ENCODE measurements around the gene KCTD5. TPM values are rescaled to one million over a fixed set of nuclear protein-coding genes. Genes with fewer than 3 reads are reported as not detected.

The KCTD5 gene
- total and polyA plus RNA-seq, 9 of the 15 experiments (the other 6 are each of a cell fraction or from before 2014, with no cell fraction given) = 0.73 to 58.3 (median 32.3) TPM

DNA sequence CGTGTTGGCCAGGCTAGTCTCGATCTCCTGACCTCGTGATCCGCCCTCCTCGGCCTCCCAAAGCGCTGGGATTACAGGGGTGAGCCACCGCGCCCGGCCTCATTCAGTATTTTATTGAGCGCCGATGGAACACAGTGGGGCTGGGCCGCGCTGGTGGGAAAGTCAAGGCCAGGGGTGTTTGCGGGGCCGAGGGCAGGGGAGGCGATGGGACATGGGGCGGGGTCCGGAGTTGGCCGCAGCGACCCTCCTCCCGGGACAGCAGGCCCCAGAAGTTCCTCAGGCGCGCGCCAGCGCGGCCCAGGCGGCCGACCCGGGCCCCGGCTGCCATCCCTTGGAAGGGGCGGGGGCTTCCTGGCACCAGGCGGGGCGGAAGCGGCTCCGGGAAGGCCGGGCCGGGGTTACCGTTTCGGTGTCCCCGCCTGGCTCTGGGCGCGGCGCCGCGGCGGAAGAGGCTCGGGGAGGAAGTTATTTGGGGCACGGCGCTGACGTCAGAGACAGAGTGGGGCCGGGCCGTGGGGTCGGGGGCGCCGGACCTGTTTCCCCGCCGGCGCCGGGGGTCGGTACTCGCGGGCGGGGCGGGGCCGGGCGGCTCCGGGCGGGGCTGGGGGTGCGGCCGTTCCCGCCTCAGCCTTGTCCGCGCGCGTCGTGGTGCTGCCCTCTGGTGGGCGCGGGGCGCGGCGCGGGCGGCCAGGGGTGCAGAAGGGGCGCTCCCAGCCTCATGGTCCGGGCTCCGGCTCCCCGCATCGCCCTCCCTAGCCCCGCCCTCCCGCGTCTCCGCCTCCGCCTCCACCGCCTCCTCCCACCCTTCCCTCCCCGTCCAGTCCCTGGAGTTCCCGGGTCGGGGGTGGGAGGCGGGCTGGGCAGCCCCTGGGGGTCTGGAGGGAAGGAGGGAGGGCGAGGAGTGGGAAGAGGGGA is 38.7 kb downstream of the KCTD5 start (continued):
- TF ChIP-seq ZNF609 (CRISPR knock-in tag; IDR thresholded peaks at IDR 0.05; ENCODE audit: borderline replicate concordance) = no peak
- no peak for TF ChIP-seq HDAC3 (IDR thresholded peaks at IDR 0.05; ENCODE audit: borderline replicate concordance, partially characterized antibody)
- TF ChIP-seq BCLAF1 (IDR thresholded peaks at IDR 0.05; ENCODE audit: borderline replicate concordance in 1 of 2, control insufficient read depth in 1 of 2, low read depth in 2 of 2, low read length in 1 of 2) = peak in 1 of 2 experiments; percentile 96; a peak in 2 of 4 replicates
- peak; percentile 68 for TF ChIP-seq U2AF1 (optimal IDR thresholded peaks at IDR 0.05; ENCODE audit: low read depth, low read length)
- TF ChIP-seq DPF2 (IDR thresholded peaks at IDR 0.05) = no peak
- TF ChIP-seq TFE3 (CRISPR knock-in tag; IDR thresholded peaks at IDR 0.05) = peak; percentile 3; the same call in 1 of the 2 replicates
- TF ChIP-seq CAMTA2 (CRISPR knock-in tag; conservative IDR thresholded peaks at IDR 0.05) = no peak
- TF ChIP-seq SUPT5H (IDR thresholded peaks at IDR 0.05) = peak; percentile 58
- no peak for TF ChIP-seq MCM3 (IDR thresholded peaks at IDR 0.05)
- TF ChIP-seq, protein P1, sequence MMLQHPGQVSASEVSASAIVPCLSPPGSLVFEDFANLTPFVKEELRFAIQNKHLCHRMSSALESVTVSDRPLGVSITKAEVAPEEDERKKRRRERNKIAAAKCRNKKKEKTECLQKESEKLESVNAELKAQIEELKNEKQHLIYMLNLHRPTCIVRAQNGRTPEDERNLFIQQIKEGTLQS (IDR thresholded peaks at IDR 0.05) = peak; percentile 44; the same call in 1 of the 2 replicates
- TF ChIP-seq, protein P1 (CRISPR knock-in tag; conservative IDR thresholded peaks at IDR 0.05) = no peak
- peak; percentile 58; the same call in 1 of the 2 replicates for TF ChIP-seq ZEB2 (IDR thresholded peaks at IDR 0.05)
- TF ChIP-seq MYNN (IDR thresholded peaks at IDR 0.05) = no peak
- TF ChIP-seq MYNN (CRISPR knock-in tag; IDR thresholded peaks at IDR 0.05) = no peak
- peak; percentile 26; the same call in 1 of the 2 replicates for TF ChIP-seq RNF2 (IDR thresholded peaks at IDR 0.05)
- TF ChIP-seq NFIC (IDR thresholded peaks at IDR 0.05) = peak; percentile 49; the same call in 1 of the 2 replicates
- no peak for TF ChIP-seq BRD9 (IDR thresholded peaks at IDR 0.05; ENCODE audit: low read depth, partially characterized antibody)
